Rectal smooth muscle tissue (tissue), 1 donor: Measurements from ENCODE around the gene TBC1D19.
"Not testable (repeated sequence)": the region's sequence is repeated elsewhere in the genome, so short reads cannot be mapped to it uniquely, and the experiment has no call there.

Experiments
- H3K27ac ChIP-seq: one replicate; pipeline ENCODE4 v1.7.0; 2013; ENCODE audit warnings: low read depth, low read length, inconsistent platforms
- H3K27me3 ChIP-seq: one replicate; pipeline ENCODE4 v1.7.0; 2013; ENCODE audit warnings: low read length; ENCODE audit not compliant: control insufficient read depth, insufficient read depth
- H3K36me3 ChIP-seq: one replicate; pipeline ENCODE4 v1.7.0; 2013; ENCODE audit warnings: low read length; ENCODE audit not compliant: control insufficient read depth, insufficient read depth
- H3K4me1 ChIP-seq: one replicate; pipeline ENCODE4 v1.7.0; 2013; ENCODE audit warnings: low read length; ENCODE audit not compliant: control insufficient read depth, insufficient read depth
- H3K4me3 ChIP-seq: one replicate; pipeline ENCODE4 v1.7.0; 2013; ENCODE audit warnings: low read length
- H3K9ac ChIP-seq: one replicate; pipeline ENCODE4 v1.7.0; 2013; ENCODE audit warnings: low read length

The TBC1D19 gene

GRCh38 chr4:26609868-26610267, 26.0 kb downstream of the TBC1D19 start:
- H3K9ac ChIP-seq, result no peak overlapping the region
- H3K36me3 ChIP-seq, result no peaks in the 10 kb centered on the region
- no peak overlapping the region for H3K27ac ChIP-seq
- no peak overlapping the region for H3K4me3 ChIP-seq
- no peaks in the 10 kb centered on the region for H3K27me3 ChIP-seq
- peaks cover 4% of the 10 kb centered on the region for H3K4me1 ChIP-seq

GRCh38 chr4:26611372-26611771, 27.5 kb downstream of the TBC1D19 start:
- Histone ChIP-seq H3K36me3 (no peaks in the 10 kb centered on the region), H3K4me3 (no peak overlapping the region), H3K4me1 (peaks cover 4% of the 10 kb centered on the region), H3K27ac (no peak overlapping the region), H3K27me3 (no peaks in the 10 kb centered on the region), H3K9ac (no peak overlapping the region)

GRCh38 chr4:26611885-26612284, 28.0 kb downstream of the TBC1D19 start:
- no peak overlapping the region for H3K27ac ChIP-seq
- H3K4me3 ChIP-seq, result no peak overlapping the region

GRCh38 chr4:26613237-26613636, 29.4 kb downstream of the TBC1D19 start:
- H3K9ac ChIP-seq, result no peak overlapping the region

More at GRCh38 chr4:26611885-26612284, 28.0 kb downstream of the TBC1D19 start:
- Histone ChIP-seq H3K36me3 (no peaks in the 10 kb centered on the region), H3K27me3 (no peaks in the 10 kb centered on the region), H3K9ac (no peak overlapping the region), H3K4me1 (peaks cover under 1% of the 10 kb centered on the region)

GRCh38 chr4:26613735-26614134, 29.9 kb downstream of the TBC1D19 start:
- no peak overlapping the region for H3K27ac ChIP-seq
- H3K9ac ChIP-seq, result no peak overlapping the region
- no peak overlapping the region for H3K4me3 ChIP-seq
- no peaks in the 10 kb centered on the region for H3K36me3 ChIP-seq
- H3K27me3 ChIP-seq, result no peaks in the 10 kb centered on the region
- H3K4me1 ChIP-seq, result no peaks in the 10 kb centered on the region

More at GRCh38 chr4:26613237-26613636, 29.4 kb downstream of the TBC1D19 start:
- no peaks in the 10 kb centered on the region for H3K4me1 ChIP-seq
- H3K36me3 ChIP-seq, result no peaks in the 10 kb centered on the region
- H3K4me3 ChIP-seq, result no peak overlapping the region
- H3K27me3 ChIP-seq, result no peaks in the 10 kb centered on the region
- no peak overlapping the region for H3K27ac ChIP-seq

GRCh38 chr4:26619784-26620183, 35.9 kb downstream of the TBC1D19 start:
- Histone ChIP-seq H3K27me3 (no peaks in the 10 kb centered on the region), H3K36me3 (no peaks in the 10 kb centered on the region), H3K27ac (no peak overlapping the region), H3K4me3 (no peak overlapping the region), H3K4me1 (peaks cover 2% of the 10 kb centered on the region), H3K9ac (no peak overlapping the region)

- Histone ChIP-seq H3K9ac (no peak overlapping the region), H3K27ac (no peak overlapping the region), H3K36me3 (no peaks in the 10 kb centered on the region), H3K4me1 (peaks cover 2% of the 10 kb centered on the region), H3K4me3 (no peak overlapping the region), H3K27me3 (no peaks in the 10 kb centered on the region)
Observed at GRCh38 chr4:26621366-26621765, 37.5 kb downstream of the TBC1D19 start.

- Histone ChIP-seq H3K4me1 (peaks cover 2% of the 10 kb centered on the region), H3K27me3 (no peaks in the 10 kb centered on the region), H3K27ac (no peak overlapping the region), H3K4me3 (no peak overlapping the region), H3K9ac (no peak overlapping the region), H3K36me3 (no peaks in the 10 kb centered on the region)
Observed at GRCh38 chr4:26622913-26623312, 39.0 kb downstream of the TBC1D19 start.

GRCh38 chr4:26626658-26627057, 42.8 kb downstream of the TBC1D19 start:
- not testable (repeated sequence) for H3K4me1 ChIP-seq, H3K9ac ChIP-seq, H3K4me3 ChIP-seq, H3K27ac ChIP-seq, H3K36me3 ChIP-seq, H3K27me3 ChIP-seq

GRCh38 chr4:26632916-26633315, 49.0 kb downstream of the TBC1D19 start:
- H3K4me3 ChIP-seq, result no peak overlapping the region
- no peaks in the 10 kb centered on the region for H3K4me1 ChIP-seq
- H3K27ac ChIP-seq, result no peak overlapping the region
- H3K27me3 ChIP-seq, result no peaks in the 10 kb centered on the region
- H3K9ac ChIP-seq, result no peak overlapping the region
- H3K36me3 ChIP-seq, result no peaks in the 10 kb centered on the region

- no peak overlapping the region for H3K9ac ChIP-seq
- H3K27ac ChIP-seq, result no peak overlapping the region
- no peaks in the 10 kb centered on the region for H3K4me1 ChIP-seq
- H3K36me3 ChIP-seq, result no peaks in the 10 kb centered on the region
- H3K27me3 ChIP-seq, result no peaks in the 10 kb centered on the region
- H3K4me3 ChIP-seq, result no peak overlapping the region
Observed at GRCh38 chr4:26634237-26634636, 50.4 kb downstream of the TBC1D19 start.

GRCh38 chr4:26636458-26636857, 52.6 kb downstream of the TBC1D19 start:
- H3K9ac ChIP-seq, result no peak overlapping the region
- H3K27ac ChIP-seq, result no peak overlapping the region
- H3K4me3 ChIP-seq, result no peak overlapping the region
- no peaks in the 10 kb centered on the region for H3K4me1 ChIP-seq
- no peaks in the 10 kb centered on the region for H3K27me3 ChIP-seq
- no peaks in the 10 kb centered on the region for H3K36me3 ChIP-seq

GRCh38 chr4:26640639-26641038, 56.8 kb downstream of the TBC1D19 start:
- H3K4me1 ChIP-seq, H3K27me3 ChIP-seq, H3K4me3 ChIP-seq, H3K27ac ChIP-seq, H3K36me3 ChIP-seq, H3K9ac ChIP-seq: not testable (repeated sequence)
